Measurements from ENCODE around the gene RHEB. TPM values are rescaled to one million over a fixed set of nuclear protein-coding genes. Genes with fewer than 3 reads are reported as not detected.

RHEB gene
- total RNA-seq, 4 donors from 2014 or later: 41.2 to 64.4 (median 53.5) TPM

GRCh38 chr7:151454932-151455530 lies 64.7 kb downstream of the RHEB start:
- TF ChIP-seq POLR2A (IDR thresholded peaks at IDR 0.05) (no peak), CTCF (IDR thresholded peaks at IDR 0.05) (no peak)
- peak in 1 of 2 donors; percentile 72 for DNase-seq (ENCODE audit: low spot score in 2 of 2)
- 92 to 97% methylated on average over 6 to 14 of the region's 15 CpGs for WGBS, 2 donors
- intact Hi-C loops (cut with DNase I; ENCODE audit: low total_unique reads): no loop called here
- no peak overlapping the region for H3K4me3 ChIP-seq (ENCODE audit: low read depth, poor library complexity, severe bottlenecking)

- WGBS, 2 donors: 80 to 86% methylated on average over 14 of the region's 14 CpGs
- no peak overlapping the region for H3K4me3 ChIP-seq (ENCODE audit: low read depth, poor library complexity, severe bottlenecking)
- peak in 1 of 2 donors; percentile 80 for DNase-seq (ENCODE audit: low spot score in 2 of 2)
- no peak for TF ChIP-seq POLR2A (IDR thresholded peaks at IDR 0.05)
- TF ChIP-seq CTCF (IDR thresholded peaks at IDR 0.05): no peak
- intact Hi-C loops (cut with DNase I; ENCODE audit: low total_unique reads): no loop called here
Observed at GRCh38 chr7:151454305-151454704, 65.4 kb downstream of the RHEB start.

- TF ChIP-seq POLR2A (IDR thresholded peaks at IDR 0.05) (no peak), CTCF (IDR thresholded peaks at IDR 0.05) (no peak)
- DNase-seq (ENCODE audit: low spot score in 2 of 2): peak in 1 of 2 donors; percentile 76
- WGBS, 2 donors: 75 to 89% methylated on average over 11 to 13 of the region's 13 CpGs
- H3K4me3 ChIP-seq (ENCODE audit: low read depth, poor library complexity, severe bottlenecking): no peak overlapping the region
- intact Hi-C loops (cut with DNase I; ENCODE audit: low total_unique reads): no loop called here
Observed at GRCh38 chr7:151453326-151453791, 66.3 kb downstream of the RHEB start.

GRCh38 chr7:151452680-151453325 lies 66.9 kb downstream of the RHEB start:
- intact Hi-C loops (cut with DNase I; ENCODE audit: low total_unique reads): no loop called here
- DNase-seq (ENCODE audit: low spot score in 2 of 2): peak in 1 of 2 donors; percentile 62
- no peak overlapping the region for H3K4me3 ChIP-seq (ENCODE audit: low read depth, poor library complexity, severe bottlenecking)
- WGBS, 2 donors: 66 to 77% methylated on average over 15 of the region's 15 CpGs
- TF ChIP-seq POLR2A (IDR thresholded peaks at IDR 0.05) (no peak), CTCF (IDR thresholded peaks at IDR 0.05) (no peak)

GRCh38 chr7:151451626-151452571 lies 67.8 kb downstream of the RHEB start:
- TF ChIP-seq POLR2A (IDR thresholded peaks at IDR 0.05) (no peak), CTCF (IDR thresholded peaks at IDR 0.05) (no peak)
- no peak overlapping the region for H3K4me3 ChIP-seq (ENCODE audit: low read depth, poor library complexity, severe bottlenecking)
- DNase-seq (ENCODE audit: low spot score in 2 of 2): peak in 1 of 2 donors; percentile 68
- intact Hi-C loops (cut with DNase I; ENCODE audit: low total_unique reads): no loop called here
- 78 to 87% methylated on average over 22 to 23 of the region's 23 CpGs for WGBS, 2 donors
